Measurements from ENCODE around the gene MAPKAPK5.
"Not testable (repeated sequence)": the region's sequence is repeated elsewhere in the genome, so short reads cannot be mapped to it uniquely, and the experiment has no call there.

The MAPKAPK5 gene, protein sequence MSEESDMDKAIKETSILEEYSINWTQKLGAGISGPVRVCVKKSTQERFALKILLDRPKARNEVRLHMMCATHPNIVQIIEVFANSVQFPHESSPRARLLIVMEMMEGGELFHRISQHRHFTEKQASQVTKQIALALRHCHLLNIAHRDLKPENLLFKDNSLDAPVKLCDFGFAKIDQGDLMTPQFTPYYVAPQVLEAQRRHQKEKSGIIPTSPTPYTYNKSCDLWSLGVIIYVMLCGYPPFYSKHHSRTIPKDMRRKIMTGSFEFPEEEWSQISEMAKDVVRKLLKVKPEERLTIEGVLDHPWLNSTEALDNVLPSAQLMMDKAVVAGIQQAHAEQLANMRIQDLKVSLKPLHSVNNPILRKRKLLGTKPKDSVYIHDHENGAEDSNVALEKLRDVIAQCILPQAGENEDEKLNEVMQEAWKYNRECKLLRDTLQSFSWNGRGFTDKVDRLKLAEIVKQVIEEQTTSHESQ

DNA sequence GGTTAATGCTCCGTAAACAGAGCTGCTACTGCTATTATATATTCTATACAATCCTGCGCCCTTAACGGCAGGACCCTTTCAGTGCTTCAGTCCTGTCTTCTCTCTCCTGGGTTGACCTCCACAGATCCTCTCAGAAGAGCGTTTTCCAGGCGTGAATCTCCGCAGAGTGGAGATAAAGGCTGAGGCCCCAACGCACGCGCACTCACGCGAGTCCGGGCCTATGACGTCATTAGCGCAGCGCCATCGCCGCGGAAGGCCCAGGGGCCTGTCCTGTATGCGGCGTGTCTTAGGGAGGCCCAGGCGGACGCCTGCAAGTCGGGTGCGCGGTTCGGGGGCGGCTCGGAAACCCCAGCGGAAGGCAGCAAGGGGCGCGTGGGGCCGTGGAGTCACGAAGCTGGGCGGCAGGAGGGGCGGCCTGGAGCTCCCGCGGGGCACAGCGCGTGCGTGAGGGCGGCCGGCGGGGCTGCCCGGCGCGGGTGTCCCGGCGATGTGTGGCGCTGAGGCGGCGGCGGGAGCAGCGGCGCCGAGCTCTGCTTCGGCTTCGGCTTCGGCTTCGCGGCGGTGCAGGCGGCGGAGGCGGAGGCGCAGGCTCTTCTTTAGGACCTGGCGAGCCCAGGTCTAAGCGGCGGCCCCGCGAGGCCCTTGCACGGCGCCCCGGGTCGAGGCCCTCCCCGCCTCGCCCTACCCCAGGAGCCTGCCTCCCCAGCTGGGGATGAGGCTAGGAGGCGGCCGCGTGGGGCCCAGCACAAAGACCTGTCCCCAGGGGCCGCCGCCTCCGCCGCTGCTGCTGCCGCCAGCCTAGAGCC is at the start of gene MAPKAPK5:
Gene MAPKAPK5 (plus strand): TSS at position 479 of the 806 bp plus-strand sequence. CDS start 506 bp downstream, outside the sequence.
- peak; percentile 93 to 95 for DNase-seq

DNA sequence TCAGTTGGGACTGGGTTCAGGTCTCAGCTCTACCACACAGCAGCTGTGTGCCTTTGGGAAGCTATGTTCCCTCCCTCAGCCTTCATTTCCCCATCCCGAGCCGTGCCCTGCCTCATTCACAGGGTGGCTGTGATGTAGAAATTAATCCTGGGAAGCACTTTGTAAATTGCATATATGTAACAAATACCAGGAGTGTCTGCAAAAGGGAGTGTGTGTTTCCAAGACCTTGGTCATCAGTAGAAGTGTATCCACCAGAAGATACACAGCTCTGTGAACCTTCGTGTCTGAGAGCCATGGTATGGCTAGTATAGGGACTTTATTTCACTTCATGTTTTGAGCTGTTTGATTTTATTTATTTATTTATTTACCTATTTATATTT is 49.2 kb upstream of the MAPKAPK5 start:
- DNase-seq = no peak

DNA sequence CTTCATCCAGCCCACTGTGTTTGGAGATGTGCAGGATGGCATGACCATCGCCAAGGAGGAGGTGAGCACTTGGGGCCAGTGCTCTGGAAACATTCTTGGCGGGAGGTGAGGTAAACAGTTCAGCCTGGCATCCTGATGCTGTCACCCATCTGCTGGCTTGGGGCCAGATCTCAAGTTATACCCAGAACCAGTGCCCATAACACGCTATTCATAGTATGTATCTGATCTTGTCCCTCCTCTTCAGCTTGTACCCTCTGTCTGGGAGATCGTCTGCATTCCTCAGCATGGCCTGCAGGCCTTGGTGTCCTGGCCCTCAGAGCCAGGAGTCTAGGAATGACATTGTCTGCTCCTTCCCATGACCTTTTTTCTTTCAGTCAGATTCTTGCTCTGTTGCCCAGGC is 43.8 kb upstream of the MAPKAPK5 start:
- no peak for DNase-seq

DNA sequence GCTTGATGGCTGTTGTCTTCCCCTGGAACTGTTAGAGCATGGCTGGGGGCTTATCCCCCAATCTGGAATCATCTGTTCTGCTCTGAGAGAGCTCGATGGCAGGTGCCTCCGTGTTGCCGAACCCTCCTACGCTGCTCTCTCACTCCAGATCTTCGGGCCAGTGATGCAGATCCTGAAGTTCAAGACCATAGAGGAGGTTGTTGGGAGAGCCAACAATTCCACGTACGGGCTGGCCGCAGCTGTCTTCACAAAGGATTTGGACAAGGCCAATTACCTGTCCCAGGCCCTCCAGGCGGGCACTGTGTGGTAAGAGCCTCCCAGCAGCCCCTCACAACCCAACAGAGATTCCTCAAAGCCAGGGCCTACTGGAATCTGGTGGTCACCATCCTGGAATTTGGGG is 42.3 kb upstream of the MAPKAPK5 start:
- DNase-seq = no peak

GRCh38 chr12:111803038-111803626 is 38.9 kb upstream of the MAPKAPK5 start:
- DNase-seq = no peak

- no peak for DNase-seq
These were observed 38.2 kb upstream of the MAPKAPK5 start for GRCh38 chr12:111803851-111804250.

GRCh38 chr12:111806304-111806703 is 35.7 kb upstream of the MAPKAPK5 start:
- DNase-seq = no peak

GRCh38 chr12:111807232-111807631 is 34.8 kb upstream of the MAPKAPK5 start:
- DNase-seq = no peak

DNA sequence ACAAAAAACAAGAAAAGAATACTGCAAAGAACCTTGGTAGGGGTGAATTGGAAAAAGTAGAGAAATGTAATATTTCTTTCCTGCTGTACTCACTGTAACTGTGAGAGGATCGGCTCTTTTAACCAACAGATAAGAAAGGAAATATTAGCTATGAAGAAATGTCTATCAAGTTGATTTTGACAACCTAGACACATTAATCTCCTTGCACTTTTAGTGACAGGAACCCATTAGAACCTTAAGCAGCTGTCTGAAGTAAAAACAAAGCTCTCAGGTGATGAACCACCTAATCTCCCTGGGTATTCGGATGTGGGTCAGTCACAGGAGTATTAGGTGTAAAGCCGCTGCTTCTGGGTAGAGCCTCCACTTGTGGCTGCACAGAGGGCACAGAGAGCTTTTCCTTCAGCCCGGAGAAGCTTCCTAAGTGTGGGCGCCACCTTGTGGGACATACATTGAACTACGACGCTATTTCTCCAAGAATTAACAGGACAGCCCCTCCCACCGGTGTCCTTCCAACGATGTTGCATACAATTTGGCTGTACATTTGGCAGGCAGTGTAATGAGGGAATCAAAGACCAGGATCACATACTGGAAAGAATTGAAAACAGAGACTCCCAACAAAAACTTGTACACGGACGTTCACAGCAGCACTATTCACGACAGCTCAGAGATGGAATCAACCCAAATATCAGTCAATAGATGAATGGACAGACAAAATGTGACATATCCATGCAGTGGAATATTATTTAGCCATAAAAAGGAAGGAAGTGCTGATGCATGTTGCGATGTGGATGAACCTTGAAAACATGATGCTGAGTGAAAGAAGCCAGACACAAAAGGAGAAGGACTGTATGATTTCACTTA is 28.9 kb upstream of the MAPKAPK5 start:
- DNase-seq = peak; percentile 85 to 86

DNA sequence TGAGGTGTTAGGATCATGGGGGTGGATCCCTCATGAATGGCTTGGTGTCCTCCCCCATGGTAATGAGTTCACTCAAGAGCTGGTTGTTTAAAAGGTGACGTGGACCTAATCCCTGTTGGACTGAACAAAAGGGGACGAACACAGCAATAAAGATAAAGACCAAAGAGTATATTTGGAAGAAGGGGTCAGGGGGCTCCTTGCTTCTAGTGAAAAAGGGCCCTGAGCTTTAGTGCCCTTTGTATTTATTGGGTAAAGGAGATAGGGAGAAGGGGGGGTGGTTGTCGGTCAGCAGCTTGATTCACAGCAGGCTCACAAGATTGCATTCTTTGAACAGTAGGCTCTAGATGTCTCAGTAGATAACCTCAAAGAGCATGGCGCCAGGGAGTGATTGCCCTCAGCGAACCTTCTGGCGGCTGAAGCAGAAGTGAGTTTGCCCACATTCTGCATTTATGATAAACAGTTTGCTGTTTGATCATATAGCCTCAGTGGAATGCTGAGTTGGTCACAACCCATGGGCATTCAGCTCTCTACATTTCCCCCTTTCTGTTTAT is 25.9 kb upstream of the MAPKAPK5 start:
- no peak for DNase-seq

DNA sequence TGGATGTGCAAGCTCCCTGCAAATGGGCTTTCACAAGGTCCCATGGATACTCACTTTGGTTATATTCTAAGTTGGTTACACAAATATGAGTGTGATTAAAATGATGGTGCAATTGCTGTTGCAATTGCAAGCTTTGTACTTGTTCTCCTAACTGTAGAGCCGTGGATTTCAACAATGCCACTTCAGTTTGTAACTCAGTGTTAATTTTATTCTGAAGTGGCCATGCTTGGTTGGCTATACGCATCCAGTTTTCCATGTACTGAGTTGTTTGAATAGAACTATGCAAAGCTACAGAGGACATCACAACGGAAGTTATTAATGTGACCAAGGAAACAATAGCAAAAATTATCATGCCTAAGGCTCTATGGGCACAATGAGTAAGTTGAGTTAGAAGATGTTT is 25.1 kb upstream of the MAPKAPK5 start:
- DNase-seq = not testable (repeated sequence)

GRCh38 chr12:111818340-111818739 is 23.7 kb upstream of the MAPKAPK5 start:
- DNase-seq = no peak

- peak; percentile 33 to 86 for DNase-seq
These were observed 22.6 kb upstream of the MAPKAPK5 start for GRCh38 chr12:111819191-111820158.

GRCh38 chr12:111820828-111821227 is 21.2 kb upstream of the MAPKAPK5 start:
- not testable (repeated sequence) for DNase-seq

- no peak for DNase-seq
These were observed 19.1 kb upstream of the MAPKAPK5 start for GRCh38 chr12:111822886-111823285.

DNA sequence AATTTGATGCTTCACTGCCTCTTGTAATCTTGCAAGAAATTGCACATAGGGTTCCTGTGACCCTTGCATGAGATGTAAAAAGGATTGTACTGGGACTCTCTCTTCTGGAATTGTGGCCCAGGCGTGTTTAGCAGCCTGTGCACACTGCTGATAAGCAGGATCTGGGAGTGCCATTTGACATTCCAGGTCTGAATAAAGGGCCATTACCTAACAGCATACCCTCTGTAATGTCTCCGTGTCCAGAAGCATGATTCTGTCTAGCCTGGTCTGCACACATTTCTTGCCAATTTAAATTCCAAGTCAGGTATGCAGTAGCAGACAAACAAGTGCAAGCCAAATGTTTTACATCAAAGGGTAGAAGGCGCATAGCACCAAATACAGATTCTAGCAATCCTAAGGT is 18.1 kb upstream of the MAPKAPK5 start:
- no peak for DNase-seq

- DNase-seq = not testable (repeated sequence)
These were observed 17.7 kb upstream of the MAPKAPK5 start for GRCh38 chr12:111824312-111824711.

DNA sequence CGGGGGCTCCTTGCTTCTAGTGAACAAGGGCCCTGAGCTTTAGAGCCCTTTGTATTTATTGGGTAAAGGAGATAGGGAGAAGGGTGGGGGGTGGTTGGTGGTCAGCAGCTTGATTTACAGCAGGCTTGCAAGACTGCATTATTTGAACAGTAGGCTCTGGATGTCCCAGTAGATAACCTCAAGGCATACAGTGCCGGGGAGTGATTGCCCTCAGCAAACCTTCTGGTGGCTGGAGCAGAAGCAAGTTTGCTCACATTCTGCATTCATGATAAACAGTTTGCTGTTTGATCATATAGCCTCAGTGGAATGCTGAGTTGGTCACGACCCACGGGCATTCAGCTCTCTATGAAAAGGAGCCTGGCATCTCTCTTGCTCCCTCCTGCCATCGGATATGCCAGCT is 16.5 kb upstream of the MAPKAPK5 start:
- DNase-seq = no peak

GRCh38 chr12:111826316-111826715 is 15.7 kb upstream of the MAPKAPK5 start:
- DNase-seq = no peak

DNA sequence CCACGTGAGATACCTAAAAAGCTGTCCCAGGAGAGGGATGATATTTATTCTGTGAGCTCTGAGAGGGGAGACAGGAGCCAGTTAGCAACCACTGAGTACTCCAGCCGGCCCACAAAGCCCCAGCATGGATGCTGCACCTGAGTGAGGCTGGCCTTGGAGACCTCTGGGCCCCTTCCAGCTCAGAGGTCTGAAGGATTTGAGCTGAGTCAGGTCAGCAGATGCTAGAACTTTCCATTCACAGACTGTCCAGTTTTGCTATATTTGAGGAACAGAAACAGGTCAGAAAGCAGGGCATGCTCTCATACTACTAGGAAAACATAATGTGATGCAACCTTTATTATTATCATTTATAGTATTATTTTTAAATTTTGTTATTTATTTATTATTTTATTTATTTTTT is 15.0 kb upstream of the MAPKAPK5 start:
- no peak for DNase-seq

DNA sequence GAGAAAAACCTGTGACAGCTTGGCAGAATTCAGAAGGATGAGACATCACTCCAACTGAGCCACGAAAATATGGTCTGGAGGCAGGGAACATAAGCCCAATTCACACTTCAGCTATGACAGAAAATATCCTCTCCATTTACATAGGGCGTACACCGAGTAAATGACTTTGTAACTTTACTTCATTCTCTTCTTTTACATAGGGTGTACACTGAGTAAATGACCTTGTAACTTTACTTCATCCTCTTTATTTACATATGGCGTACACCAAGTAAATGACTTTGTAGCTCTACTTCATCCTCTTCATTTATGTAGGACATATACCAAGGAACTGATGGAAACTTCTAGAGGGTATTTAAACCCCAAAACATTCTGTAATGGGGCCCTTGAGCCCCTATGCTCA is 14.1 kb upstream of the MAPKAPK5 start:
- no peak for DNase-seq
